GM18520 (cell line): ENCODE measurements around the gene MCM9.

Source experiments
- ATAC-seq: cut with Tn5 transposase; IDR thresholded peaks from one replicate; pipeline ENCODE4 v1.9.1; 2021; ENCODE audit not compliant: unreplicated experiment

Gene MCM9

GRCh38 chr6:118894425-118895260 is 40.3 kb downstream of the MCM9 start:
- peak; percentile 33 for ATAC-seq

GRCh38 chr6:118893807-118894424 is 41.0 kb downstream of the MCM9 start, which contains the start of gene ASF1A:
Gene ASF1A (plus strand): TSS chr6:118894152. CDS start chr6:118894414, 262 bp downstream.
- ATAC-seq, result peak; percentile 63

- no peak for ATAC-seq
These were observed 41.7 kb downstream of the MCM9 start for GRCh38 chr6:118893064-118893806.

GRCh38 chr6:118892355-118892991 is 42.5 kb downstream of the MCM9 start:
- ATAC-seq, result no peak

- no peak for ATAC-seq
These were observed 43.8 kb downstream of the MCM9 start for GRCh38 chr6:118890997-118891790.

GRCh38 chr6:118889163-118889562 is 45.8 kb downstream of the MCM9 start:
- no peak for ATAC-seq

GRCh38 chr6:118886641-118887040 is 48.3 kb downstream of the MCM9 start:
- ATAC-seq, result no peak

- ATAC-seq, result no peak
These were observed 52.5 kb downstream of the MCM9 start for GRCh38 chr6:118882314-118882905.

GRCh38 chr6:118881440-118882313 is 53.3 kb downstream of the MCM9 start:
- peak; percentile 74 for ATAC-seq

- ATAC-seq, result no peak
These were observed 57.2 kb downstream of the MCM9 start for GRCh38 chr6:118877806-118878205.

- no peak for ATAC-seq
These were observed 58.1 kb downstream of the MCM9 start for GRCh38 chr6:118876814-118877213.

GRCh38 chr6:118876198-118876597 is 58.8 kb downstream of the MCM9 start:
- no peak for ATAC-seq

- no peak for ATAC-seq
These were observed 59.3 kb downstream of the MCM9 start for GRCh38 chr6:118875672-118876071.

GRCh38 chr6:118873239-118873638 is 61.7 kb downstream of the MCM9 start:
- ATAC-seq, result no peak

GRCh38 chr6:118872726-118873125 is 62.2 kb downstream of the MCM9 start:
- no peak for ATAC-seq

GRCh38 chr6:118872318-118872717 is 62.6 kb downstream of the MCM9 start:
- no peak for ATAC-seq

GRCh38 chr6:118871331-118871730 is 63.6 kb downstream of the MCM9 start:
- ATAC-seq, result no peak

- no peak for ATAC-seq
These were observed 64.9 kb downstream of the MCM9 start for GRCh38 chr6:118869894-118870589.
